ENCODE data around the gene MMP28.

- TF ChIP-seq POLR2AphosphoS5 (IDR thresholded peaks at IDR 0.05) (no peak), CTCF (IDR thresholded peaks at IDR 0.05) (no peak)
Observed at GRCh38 chr17:35757243-35757642, 38.2 kb downstream of the MMP28 start.

All from transverse colon (tissue), 4 donors.